AG09309 (cell line): ENCODE measurements around the gene EPHB2.
"Not testable (repeated sequence)": the region's sequence is repeated elsewhere in the genome, so short reads cannot be mapped to it uniquely, and the experiment has no call there.

Experiments used
- DNase-seq: peaks from one replicate; pipeline ENCODE4 v3.0.0-alpha.2; 2010; ENCODE audit warnings: low read depth
- H3K4me3 ChIP-seq: 2 replicates; pipeline ENCODE4 v1.5.1; 2011; ENCODE audit warnings: mild to moderate bottlenecking, low read depth, low read length, moderate library complexity; ENCODE audit not compliant: control insufficient read depth
- TF ChIP-seq, protein P1 (sequence below): IDR thresholded peaks from 2 replicates; pipeline ENCODE4 v1.5.1; 2011; ENCODE audit warnings: mild to moderate bottlenecking, low read depth, low read length, inconsistent platforms; ENCODE audit not compliant: insufficient read depth, control insufficient read depth; ENCODE audit errors: missing control alignments

The EPHB2 gene

DNA sequence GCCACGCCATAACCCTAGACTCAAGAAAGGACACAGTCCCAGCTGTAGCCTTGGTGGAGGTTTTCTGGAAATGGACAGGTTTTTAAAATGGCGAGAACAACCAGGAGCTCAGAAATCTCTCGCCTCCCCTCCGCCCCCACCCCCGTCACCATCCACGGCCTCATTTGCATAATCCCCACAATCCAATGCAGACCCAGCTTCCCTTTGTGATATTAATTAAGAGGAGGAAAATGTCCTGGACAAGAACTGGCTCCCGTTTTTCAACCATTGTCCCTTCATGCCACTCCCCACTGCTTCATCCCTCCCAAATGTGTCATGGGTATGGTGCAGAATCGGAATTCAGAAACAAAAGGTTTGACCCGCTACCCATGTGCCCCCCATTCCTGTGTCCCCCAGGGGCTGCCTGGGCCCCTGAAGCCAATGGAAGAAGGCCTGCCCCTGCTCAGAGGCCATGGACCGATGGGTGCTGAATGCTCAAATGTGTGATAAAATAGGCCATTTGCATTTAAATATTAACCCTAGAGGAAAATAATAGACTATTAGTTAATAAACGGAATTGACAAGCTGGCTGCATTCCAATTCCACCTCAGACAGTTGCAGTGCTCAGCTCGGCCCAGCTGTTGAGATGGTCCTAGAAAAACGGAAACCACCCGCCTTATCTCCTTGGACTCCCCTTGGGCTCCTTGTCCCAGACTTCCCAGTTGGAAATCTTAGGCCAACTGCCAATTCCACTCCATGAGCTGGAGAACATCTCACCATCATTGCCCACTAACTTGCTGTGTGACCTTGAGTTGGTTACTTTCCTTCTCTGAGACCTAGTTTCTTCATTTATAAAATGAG is 10.7 kb upstream of the EPHB2 start:
- no peak overlapping the region for H3K4me3 ChIP-seq
- no peak for DNase-seq
- TF ChIP-seq, protein P1, sequence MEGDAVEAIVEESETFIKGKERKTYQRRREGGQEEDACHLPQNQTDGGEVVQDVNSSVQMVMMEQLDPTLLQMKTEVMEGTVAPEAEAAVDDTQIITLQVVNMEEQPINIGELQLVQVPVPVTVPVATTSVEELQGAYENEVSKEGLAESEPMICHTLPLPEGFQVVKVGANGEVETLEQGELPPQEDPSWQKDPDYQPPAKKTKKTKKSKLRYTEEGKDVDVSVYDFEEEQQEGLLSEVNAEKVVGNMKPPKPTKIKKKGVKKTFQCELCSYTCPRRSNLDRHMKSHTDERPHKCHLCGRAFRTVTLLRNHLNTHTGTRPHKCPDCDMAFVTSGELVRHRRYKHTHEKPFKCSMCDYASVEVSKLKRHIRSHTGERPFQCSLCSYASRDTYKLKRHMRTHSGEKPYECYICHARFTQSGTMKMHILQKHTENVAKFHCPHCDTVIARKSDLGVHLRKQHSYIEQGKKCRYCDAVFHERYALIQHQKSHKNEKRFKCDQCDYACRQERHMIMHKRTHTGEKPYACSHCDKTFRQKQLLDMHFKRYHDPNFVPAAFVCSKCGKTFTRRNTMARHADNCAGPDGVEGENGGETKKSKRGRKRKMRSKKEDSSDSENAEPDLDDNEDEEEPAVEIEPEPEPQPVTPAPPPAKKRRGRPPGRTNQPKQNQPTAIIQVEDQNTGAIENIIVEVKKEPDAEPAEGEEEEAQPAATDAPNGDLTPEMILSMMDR: no peak

DNA sequence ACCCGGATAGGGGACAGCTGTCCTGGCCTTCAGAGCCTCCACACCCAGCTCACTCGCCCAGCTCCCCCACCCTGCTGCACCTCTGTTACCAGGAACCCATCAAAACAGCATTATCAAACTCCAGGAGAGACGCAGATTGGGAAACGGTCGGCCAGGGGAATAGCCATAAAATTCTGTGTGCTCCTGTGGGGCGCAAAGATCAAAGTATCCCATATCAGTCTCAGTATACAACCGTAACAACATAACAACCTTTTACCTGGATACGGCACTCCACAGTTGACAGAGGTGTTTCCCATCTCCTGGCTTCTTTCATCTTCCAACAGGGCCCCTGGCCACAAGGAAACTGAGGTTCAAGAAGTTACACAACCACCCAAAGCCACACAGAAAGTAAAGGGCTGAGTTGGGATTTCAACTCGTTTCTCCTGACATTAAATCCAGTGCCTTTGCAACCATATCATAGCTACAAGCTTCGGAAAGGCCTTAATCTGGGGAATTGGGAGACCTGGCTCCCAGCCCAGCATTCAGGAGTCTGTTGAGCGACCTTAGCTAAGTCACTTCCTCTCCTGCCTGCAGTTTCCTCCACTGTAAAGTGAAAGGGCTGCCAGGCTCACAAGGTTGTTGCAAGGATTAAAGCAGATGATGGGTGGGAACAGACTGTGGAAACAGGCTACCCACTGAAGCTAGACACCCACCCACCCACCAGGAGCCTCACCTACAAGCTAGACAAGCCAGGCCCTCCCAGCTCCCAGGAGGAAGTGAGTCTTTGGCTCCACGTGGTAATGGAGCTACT is 8.1 kb upstream of the EPHB2 start:
- no peak for DNase-seq
- TF ChIP-seq, protein P1: no peak
- H3K4me3 ChIP-seq: no peak overlapping the region

DNA sequence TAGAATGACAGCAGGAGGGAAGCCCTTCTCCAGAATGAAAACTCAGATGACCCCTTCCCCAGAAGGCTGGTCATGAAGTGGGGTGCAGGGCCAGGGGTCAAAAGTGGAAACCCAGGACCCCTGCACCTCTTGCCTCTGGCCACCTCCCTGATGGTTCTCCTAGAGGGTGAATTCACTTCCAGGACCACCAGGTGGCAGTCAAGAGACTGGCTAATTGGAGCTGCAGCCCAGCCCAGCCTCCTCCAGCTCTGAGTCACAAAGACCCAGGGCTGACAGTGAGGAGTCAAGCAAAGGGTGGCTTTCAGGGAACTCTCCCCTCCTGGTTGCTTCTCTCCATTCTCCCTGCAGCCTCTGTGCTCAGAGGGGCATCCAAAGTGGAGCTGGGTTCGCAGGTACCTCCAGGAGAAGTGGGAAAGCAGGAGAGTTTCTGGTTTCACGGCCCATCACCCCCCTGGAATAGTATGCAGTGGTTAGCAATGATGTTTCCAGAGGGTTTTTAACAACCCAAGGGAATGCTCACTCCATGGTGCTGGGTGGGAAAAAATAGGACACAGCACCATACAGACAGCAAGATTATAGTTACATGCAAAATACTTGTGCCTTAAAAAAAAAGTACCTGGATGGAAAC is 6.1 kb upstream of the EPHB2 start:
- DNase-seq: peak; percentile 46

DNA sequence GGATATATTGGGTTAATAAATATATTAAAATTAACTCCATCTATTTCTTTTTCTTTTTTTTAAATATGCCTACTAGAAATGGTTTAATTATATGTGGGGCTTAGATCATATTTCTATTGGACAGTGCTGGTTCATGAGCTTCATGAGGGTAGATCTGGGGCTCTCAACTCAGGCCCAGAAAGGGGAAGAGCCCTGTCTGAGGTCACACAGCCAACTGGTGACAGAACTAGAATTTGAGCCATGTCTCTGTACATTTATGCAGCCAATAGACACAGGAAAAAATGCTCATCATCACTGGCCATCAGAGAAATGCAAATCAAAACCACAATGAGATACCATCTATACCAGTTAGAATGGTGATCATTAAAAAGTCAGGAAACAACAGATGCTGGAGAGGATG is 5.1 kb upstream of the EPHB2 start:
- TF ChIP-seq, protein P1: no peak
- H3K4me3 ChIP-seq: no peak overlapping the region
- DNase-seq: no peak

More for the DNA sequence above, 6.1 kb upstream of the EPHB2 start:
- H3K4me3 ChIP-seq: no peak overlapping the region
- TF ChIP-seq, protein P1: peak; percentile 87

DNA sequence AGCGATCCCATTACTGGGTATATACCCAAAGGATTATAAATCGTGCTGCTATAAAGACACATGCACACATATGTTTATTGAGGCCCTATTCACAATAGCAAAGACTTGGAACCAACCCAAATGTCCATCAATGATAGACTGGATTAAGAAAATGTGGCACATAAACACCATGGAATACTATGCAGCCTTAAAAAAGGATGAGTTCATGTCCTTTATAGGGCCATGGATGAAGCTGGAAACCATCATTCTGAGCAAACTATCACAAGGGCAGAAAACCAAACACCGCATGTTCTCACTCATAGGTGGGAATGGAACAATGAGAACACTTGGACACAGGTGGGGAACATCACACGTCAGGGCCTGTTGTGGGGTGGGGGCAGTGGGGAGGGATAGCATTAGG is 4.5 kb upstream of the EPHB2 start:
- H3K4me3 ChIP-seq, DNase-seq: not testable (repeated sequence)

DNA sequence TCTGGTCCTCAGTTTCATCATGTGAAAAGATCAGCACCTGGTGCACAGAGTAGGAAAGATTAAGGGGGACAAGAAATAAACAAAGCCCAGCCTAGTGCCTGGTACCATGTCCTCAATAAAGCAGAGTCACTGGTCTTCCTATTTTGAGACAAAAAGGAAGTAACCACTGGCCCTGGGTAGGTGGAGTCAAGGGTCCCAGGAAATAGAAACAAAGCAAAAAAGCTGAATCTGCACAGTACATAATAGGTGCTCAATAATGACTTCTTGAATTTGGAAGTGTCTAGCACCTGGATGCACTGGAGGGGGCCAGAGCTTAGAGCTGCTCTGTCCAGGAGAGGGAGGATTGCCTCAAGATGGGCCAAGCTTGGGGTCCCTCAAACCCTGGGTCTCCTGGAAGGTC is 1.9 kb upstream of the EPHB2 start:
- TF ChIP-seq, protein P1: no peak
- no peak overlapping the region for H3K4me3 ChIP-seq
- DNase-seq: no peak
